CD4-positive, alpha-beta T cell (primary cell): ENCODE measurements around the gene FUBP3. TPM values are rescaled to one million over a fixed set of nuclear protein-coding genes. Genes with fewer than 3 reads are reported as not detected.

ENCODE experiments used
- ATAC-seq: fragments of 200-7000 bp; cut with Tn5 transposase; one replicate; pipeline ENCODE4 v1.10.0; 2022; ENCODE audit warnings: mild to moderate bottlenecking; ENCODE audit not compliant: poor library complexity
- CTCF ChIA-PET: fragments of 350-600 bp; sonication (Branson Sonifier 250); formaldehyde crosslinking; loops from one replicate; lab custom pipeline; 2021; ENCODE audit warnings: antibody characterized with exemption, inconsistent platforms; lab: Charles Lee
- POLR2A ChIA-PET: fragments of 350-600 bp; sonication (Branson Sonifier 250); formaldehyde crosslinking; loops from one replicate; lab custom pipeline; 2021; ENCODE audit warnings: antibody characterized with exemption, inconsistent platforms; lab: Charles Lee
- DNase-seq, 14 experiments: peaks; one replicate each; pipeline ENCODE4 v3.0.0-alpha.2; 2013 to 2020; ENCODE audit warnings: mixed read lengths in 2 of 14
- H3K27ac ChIP-seq, 2 donors: one replicate each; pipeline versions ENCODE4 v1.5.1 to v1.7.0; 2013; ENCODE audit warnings: low read length in 2 of 2, low read depth in 1 of 2, mild to moderate bottlenecking in 1 of 2
- H3K27me3 ChIP-seq, 2 experiments: 1 replicate in 1 of 2; 2 replicates in 1 of 2; pipeline versions ENCODE4 v1.6.1 to v1.7.0; 2013; ENCODE audit warnings: low read length in 2 of 2, control low read depth in 1 of 2, mild to moderate bottlenecking in 1 of 2, moderate library complexity in 1 of 2; ENCODE audit not compliant: insufficient read depth in 2 of 2, control insufficient read depth in 1 of 2
- H3K36me3 ChIP-seq: one replicate; pipeline ENCODE4 v1.6.1; 2013; ENCODE audit warnings: low read length, control low read depth; ENCODE audit not compliant: insufficient read depth
- H3K4me1 ChIP-seq: one replicate; pipeline ENCODE4 v1.6.1; 2013; ENCODE audit warnings: low read length, control low read depth; ENCODE audit not compliant: insufficient read depth
- H3K4me3 ChIP-seq: one replicate; pipeline ENCODE4 v1.5.1; 2013; ENCODE audit warnings: mild to moderate bottlenecking, low read length, moderate library complexity
- H3K9me3 ChIP-seq, 2 experiments: 1 replicate in 1 of 2; 2 replicates in 1 of 2; pipeline versions ENCODE4 v1.6.1 to v1.7.0; 2013; ENCODE audit warnings: low read length in 2 of 2, mild to moderate bottlenecking in 2 of 2, control low read depth in 1 of 2, moderate library complexity in 1 of 2; ENCODE audit not compliant: control insufficient read depth in 1 of 2, insufficient read depth in 1 of 2
- H3K27ac Mint-ChIP-seq: one replicate; pipeline ENCODE4 v1.8.0; 2020; ENCODE audit warnings: mixed read lengths
- H3K27me3 Mint-ChIP-seq: one replicate; pipeline ENCODE4 v1.8.0; 2021; ENCODE audit warnings: mixed read lengths
- H3K36me3 Mint-ChIP-seq: one replicate; pipeline ENCODE4 v1.8.0; 2021; ENCODE audit warnings: low read depth, mixed read lengths
- H3K4me1 Mint-ChIP-seq: one replicate; pipeline ENCODE4 v1.8.0; 2021; ENCODE audit warnings: low read depth, mixed read lengths
- H3K4me3 Mint-ChIP-seq: one replicate; pipeline ENCODE4 v1.8.0; 2020; ENCODE audit warnings: mild to moderate bottlenecking, mixed read lengths
- H3K9me3 Mint-ChIP-seq: one replicate; pipeline ENCODE4 v1.8.0; 2020; ENCODE audit warnings: mixed read lengths
- intact Hi-C, 2 experiments: fragments of 100-400 bp; cut with DNase I in 1 of 2; cut with micrococcal nuclease in 1 of 2; formaldehyde crosslinking; loops; one replicate each; pipeline versions ENCODE4 v1.15.1 to v1.9.0; 2023 to 2025; cut with DNase I, micrococcal nuclease
- microRNA-seq: library from miRNA; unstranded; fragments of <30 nt; microRNA quantifications from one replicate; pipeline ENCODE4 v1.2.0, GENCODE V29; 2021; ENCODE audit warnings: borderline microRNAs expressed, borderline replicate concordance
- total RNA-seq, 174 experiments: library from RNA in 2 of 174; stranded (reverse) in 2 of 174; gene quantifications; one replicate each; pipeline ENCODE4 v1.2.3 and lab custom pipeline; 2021 to 2026
- TF ChIP-seq, protein P1 (sequence below): fragments of 200-600 bp; IDR thresholded peaks from one replicate; pipeline ENCODE4 v1.8.0; 2022; ENCODE audit warnings: antibody characterized with exemption, mild to moderate bottlenecking

Gene FUBP3
- total RNA-seq, 2 experiments from 2014 or later, result 21.2 to 30.2 TPM

DNA sequence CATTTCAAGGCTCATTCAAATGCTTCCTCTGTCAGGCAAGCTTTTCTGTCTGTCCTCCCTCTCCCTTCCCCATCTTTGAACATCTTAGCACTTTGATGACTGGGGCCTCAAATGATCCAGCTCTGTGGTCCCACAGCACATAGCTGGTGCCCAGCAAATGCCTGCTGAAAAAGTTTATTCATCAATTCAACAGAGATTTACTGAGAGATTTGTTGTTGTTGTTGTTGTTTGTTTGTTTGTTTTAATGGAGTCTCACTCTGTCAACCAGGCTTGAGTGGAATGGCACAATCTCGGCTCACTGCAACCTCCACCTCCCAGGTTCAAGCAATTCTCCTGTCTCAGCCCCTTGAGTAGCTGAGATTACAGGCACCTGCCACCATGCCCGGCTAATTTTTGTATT is 108.2 kb downstream of the FUBP3 start:
- H3K27me3 ChIP-seq, result no peaks in the 10 kb centered on the region
- Mint-ChIP-seq H3K9me3 (no peaks in the 10 kb centered on the region), H3K36me3 (peaks cover under 1% of the 10 kb centered on the region), H3K4me3 (no peak overlapping the region), H3K27me3 (peaks cover 5% of the 10 kb centered on the region), H3K27ac (no peak overlapping the region), H3K4me1 (peaks cover 12% of the 10 kb centered on the region)
- H3K4me1 ChIP-seq, result peaks cover 14% of the 10 kb centered on the region
- no peaks in the 10 kb centered on the region for H3K36me3 ChIP-seq
- no peak overlapping the region for H3K4me3 ChIP-seq
- DNase-seq, result no peak
- ATAC-seq, result no peak
- TF ChIP-seq, protein P1, sequence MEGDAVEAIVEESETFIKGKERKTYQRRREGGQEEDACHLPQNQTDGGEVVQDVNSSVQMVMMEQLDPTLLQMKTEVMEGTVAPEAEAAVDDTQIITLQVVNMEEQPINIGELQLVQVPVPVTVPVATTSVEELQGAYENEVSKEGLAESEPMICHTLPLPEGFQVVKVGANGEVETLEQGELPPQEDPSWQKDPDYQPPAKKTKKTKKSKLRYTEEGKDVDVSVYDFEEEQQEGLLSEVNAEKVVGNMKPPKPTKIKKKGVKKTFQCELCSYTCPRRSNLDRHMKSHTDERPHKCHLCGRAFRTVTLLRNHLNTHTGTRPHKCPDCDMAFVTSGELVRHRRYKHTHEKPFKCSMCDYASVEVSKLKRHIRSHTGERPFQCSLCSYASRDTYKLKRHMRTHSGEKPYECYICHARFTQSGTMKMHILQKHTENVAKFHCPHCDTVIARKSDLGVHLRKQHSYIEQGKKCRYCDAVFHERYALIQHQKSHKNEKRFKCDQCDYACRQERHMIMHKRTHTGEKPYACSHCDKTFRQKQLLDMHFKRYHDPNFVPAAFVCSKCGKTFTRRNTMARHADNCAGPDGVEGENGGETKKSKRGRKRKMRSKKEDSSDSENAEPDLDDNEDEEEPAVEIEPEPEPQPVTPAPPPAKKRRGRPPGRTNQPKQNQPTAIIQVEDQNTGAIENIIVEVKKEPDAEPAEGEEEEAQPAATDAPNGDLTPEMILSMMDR, result no peak
- CTCF ChIA-PET, result no interaction called here
- intact Hi-C loops, result no loop called here
- H3K27ac ChIP-seq, result no peak overlapping the region
- POLR2A ChIA-PET, result no interaction called here
- H3K9me3 ChIP-seq, result peaks cover 8% of the 10 kb centered on the region in 2 experiments

Small RNAs within 50 kb of the gene (microRNA-seq; reads per million reads assigned to microRNA genes)
- gene MIR6856, result not detected

Other genes starting within 250 kb of the FUBP3 start
- not detected for gene ASS1, start 134.6 kb upstream of the FUBP3 start, total RNA-seq
- gene PRDM12, start 85.0 kb downstream of the FUBP3 start, total RNA-seq, result under 1 TPM in 1 of 2 experiments, not detected in 1; 0.14 TPM
- gene EXOSC2, start 114.2 kb downstream of the FUBP3 start, total RNA-seq, result 10 to 100 TPM; 49.2 to 50.2 TPM